AG09319 (cell line): Measurements from ENCODE around the gene CTNNBL1.

Experiments used
- DNase-seq: peaks from one replicate; pipeline ENCODE4 v3.0.0-alpha.2; 2010; ENCODE audit warnings: low read depth; ENCODE audit errors: extremely low read depth
- TF ChIP-seq, protein P1 (sequence below): IDR thresholded peaks from 2 replicates; pipeline ENCODE4 v1.5.1; 2011; ENCODE audit warnings: low read depth, mild to moderate bottlenecking, inconsistent platforms, low read length, moderate library complexity

The CTNNBL1 gene

GRCh38 chr20:37898233-37899104 lies 204.6 kb downstream of the CTNNBL1 start:
- no peak for DNase-seq
- TF ChIP-seq, protein P1, sequence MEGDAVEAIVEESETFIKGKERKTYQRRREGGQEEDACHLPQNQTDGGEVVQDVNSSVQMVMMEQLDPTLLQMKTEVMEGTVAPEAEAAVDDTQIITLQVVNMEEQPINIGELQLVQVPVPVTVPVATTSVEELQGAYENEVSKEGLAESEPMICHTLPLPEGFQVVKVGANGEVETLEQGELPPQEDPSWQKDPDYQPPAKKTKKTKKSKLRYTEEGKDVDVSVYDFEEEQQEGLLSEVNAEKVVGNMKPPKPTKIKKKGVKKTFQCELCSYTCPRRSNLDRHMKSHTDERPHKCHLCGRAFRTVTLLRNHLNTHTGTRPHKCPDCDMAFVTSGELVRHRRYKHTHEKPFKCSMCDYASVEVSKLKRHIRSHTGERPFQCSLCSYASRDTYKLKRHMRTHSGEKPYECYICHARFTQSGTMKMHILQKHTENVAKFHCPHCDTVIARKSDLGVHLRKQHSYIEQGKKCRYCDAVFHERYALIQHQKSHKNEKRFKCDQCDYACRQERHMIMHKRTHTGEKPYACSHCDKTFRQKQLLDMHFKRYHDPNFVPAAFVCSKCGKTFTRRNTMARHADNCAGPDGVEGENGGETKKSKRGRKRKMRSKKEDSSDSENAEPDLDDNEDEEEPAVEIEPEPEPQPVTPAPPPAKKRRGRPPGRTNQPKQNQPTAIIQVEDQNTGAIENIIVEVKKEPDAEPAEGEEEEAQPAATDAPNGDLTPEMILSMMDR: no peak

DNA sequence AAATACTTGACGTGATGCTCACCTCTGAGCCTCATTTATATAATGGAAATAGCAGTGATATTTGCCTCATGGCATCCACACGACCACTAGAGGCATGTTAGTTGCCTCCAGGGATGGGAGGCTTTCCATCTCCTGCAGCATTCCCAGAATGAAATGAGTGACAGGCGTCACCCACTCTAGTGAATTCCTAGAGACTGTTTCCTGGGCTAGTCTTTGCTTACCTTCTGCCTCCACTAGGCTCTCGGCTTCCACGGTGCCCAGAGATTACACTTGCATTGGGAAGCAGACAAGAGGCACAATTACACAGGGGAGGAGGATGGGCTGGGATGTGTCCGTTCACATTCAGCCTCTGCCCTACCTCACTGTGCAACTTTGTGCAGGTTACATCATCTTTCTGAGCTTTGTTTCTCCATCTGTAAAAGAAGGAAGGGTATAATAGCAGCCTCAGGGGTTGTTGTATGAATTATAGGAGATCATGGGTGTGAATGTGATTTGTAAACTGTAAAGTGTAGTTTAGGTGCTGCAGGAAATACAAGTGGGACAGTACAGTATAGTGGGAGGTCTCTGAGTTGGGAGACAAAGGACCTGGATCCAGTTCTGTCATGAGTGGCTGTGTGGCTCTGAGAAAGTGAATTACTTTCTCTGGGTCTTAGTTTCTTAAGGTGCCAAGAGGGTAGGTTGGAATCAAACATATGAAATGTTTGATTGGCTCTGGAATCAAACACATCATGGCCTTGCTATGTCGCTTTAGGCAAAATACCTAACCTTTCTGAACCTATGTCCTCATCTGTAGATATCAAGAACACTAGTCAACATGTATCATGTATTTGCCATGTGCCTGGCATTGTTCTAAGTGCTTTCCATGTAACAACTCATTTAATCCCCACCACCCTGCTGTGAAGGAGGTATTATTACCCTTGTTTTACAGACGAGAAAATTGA lies 205.5 kb downstream of the CTNNBL1 start:
- no peak for DNase-seq
- TF ChIP-seq, protein P1: no peak

DNA sequence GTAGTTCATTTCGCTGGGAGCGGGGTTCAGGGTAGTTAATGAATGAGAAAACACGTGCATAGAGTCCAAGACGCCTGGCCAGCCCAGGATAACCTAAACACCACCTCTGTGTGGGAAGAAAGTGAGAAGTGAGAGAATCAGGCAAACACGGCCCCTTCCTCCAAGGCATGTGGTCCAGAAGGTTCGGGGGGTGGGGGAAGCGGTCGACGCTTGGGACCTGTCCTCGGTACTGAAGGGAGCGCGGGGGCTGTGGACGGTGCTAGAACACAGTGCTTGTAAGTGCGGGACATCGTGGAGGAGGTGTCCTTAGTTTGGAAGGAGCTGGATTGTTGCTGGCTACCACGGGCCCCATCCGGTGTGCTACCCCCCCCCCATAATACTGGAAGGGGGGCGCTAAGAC lies 207.4 kb downstream of the CTNNBL1 start:
- TF ChIP-seq, protein P1: no peak
- no peak for DNase-seq

GRCh38 chr20:37901654-37902503 lies 208.0 kb downstream of the CTNNBL1 start:
- DNase-seq: peak; percentile 31
- TF ChIP-seq, protein P1: peak; percentile 46

GRCh38 chr20:37902504-37903313 lies 208.9 kb downstream of the CTNNBL1 start, which contains the start of gene VSTM2L:
VSTM2L (plus strand) TSS chr20:37903127; CDS start chr20:37903351, 224 bp downstream.
- TF ChIP-seq, protein P1: no peak
- DNase-seq: peak; percentile 56

- no peak for DNase-seq
- TF ChIP-seq, protein P1: peak; percentile 6
These were observed 209.6 kb downstream of the CTNNBL1 start for GRCh38 chr20:37903317-37904007.
